HG03108 (cell line): ENCODE data around the gene PSIP1.
"Not testable (repeated sequence)": the region's sequence is repeated elsewhere in the genome, so short reads cannot be mapped to it uniquely, and the experiment has no call there.

ENCODE experiments used
- ATAC-seq: cut with Tn5 transposase; IDR thresholded peaks from one replicate; pipeline ENCODE4 v1.9.1; 2021; ENCODE audit warnings: moderate library complexity; ENCODE audit not compliant: unreplicated experiment

The PSIP1 gene

GRCh38 chr9:15510789-15511575 lies at the start of gene PSIP1:
Gene PSIP1 (minus strand): TSS chr9:15510970. CDS start chr9:15510188, 782 bp downstream.
- ATAC-seq: peak; percentile 83

GRCh38 chr9:15553528-15553898 lies 42.7 kb upstream of the PSIP1 start:
- peak; percentile 13 for ATAC-seq

GRCh38 chr9:15552636-15553527 lies 42.1 kb upstream of the PSIP1 start, which contains the start of gene CCDC171:
Gene CCDC171 (plus strand): TSS chr9:15553043. CDS start chr9:15564089, 11,046 bp downstream.
- peak; percentile 82 for ATAC-seq

- ATAC-seq: no peak
Measured at GRCh38 chr9:15549611-15550010, 38.8 kb upstream of the PSIP1 start.

- no peak for ATAC-seq
Measured at GRCh38 chr9:15543047-15543813, 32.5 kb upstream of the PSIP1 start.

GRCh38 chr9:15542624-15543023 lies 31.9 kb upstream of the PSIP1 start:
- no peak for ATAC-seq

- no peak for ATAC-seq
Measured at GRCh38 chr9:15541872-15542271, 31.1 kb upstream of the PSIP1 start.

- peak; percentile 34 for ATAC-seq
Measured at GRCh38 chr9:15531380-15531779, 20.6 kb upstream of the PSIP1 start.

- peak; percentile 85 for ATAC-seq
Measured at GRCh38 chr9:15529566-15530324, 19.0 kb upstream of the PSIP1 start.

- ATAC-seq: not testable (repeated sequence)
Measured at GRCh38 chr9:15527035-15527434, 16.3 kb upstream of the PSIP1 start.

GRCh38 chr9:15525958-15526357 lies 15.2 kb upstream of the PSIP1 start:
- ATAC-seq: no peak

GRCh38 chr9:15524845-15525455 lies 14.2 kb upstream of the PSIP1 start:
- no peak for ATAC-seq

GRCh38 chr9:15522130-15522755 lies 11.5 kb upstream of the PSIP1 start:
- no peak for ATAC-seq

GRCh38 chr9:15521254-15521653 lies 10.5 kb upstream of the PSIP1 start:
- ATAC-seq: no peak

- ATAC-seq: no peak
Measured at GRCh38 chr9:15519831-15520230, 9.1 kb upstream of the PSIP1 start.

- ATAC-seq: no peak
Measured at GRCh38 chr9:15513335-15513734, 2.6 kb upstream of the PSIP1 start.

- no peak for ATAC-seq
Measured at GRCh38 chr9:15512889-15513288, 2.1 kb upstream of the PSIP1 start.

- no peak for ATAC-seq
Measured at GRCh38 chr9:15512204-15512603, 1.4 kb upstream of the PSIP1 start.
